22Rv1 (cell line): ENCODE data around the gene SUPT3H.

Experiments
- CTCF ChIP-seq: fragments of 450-650 bp; IDR thresholded peaks from 2 replicates; pipeline ENCODE4 v1.5.1; 2017; ENCODE audit warnings: mild to moderate bottlenecking
- ZFX ChIP-seq: fragments of 450-650 bp; IDR thresholded peaks from 2 replicates; pipeline ENCODE4 v1.6.1; 2017; ENCODE audit warnings: antibody characterized with exemption, borderline replicate concordance

DNA sequence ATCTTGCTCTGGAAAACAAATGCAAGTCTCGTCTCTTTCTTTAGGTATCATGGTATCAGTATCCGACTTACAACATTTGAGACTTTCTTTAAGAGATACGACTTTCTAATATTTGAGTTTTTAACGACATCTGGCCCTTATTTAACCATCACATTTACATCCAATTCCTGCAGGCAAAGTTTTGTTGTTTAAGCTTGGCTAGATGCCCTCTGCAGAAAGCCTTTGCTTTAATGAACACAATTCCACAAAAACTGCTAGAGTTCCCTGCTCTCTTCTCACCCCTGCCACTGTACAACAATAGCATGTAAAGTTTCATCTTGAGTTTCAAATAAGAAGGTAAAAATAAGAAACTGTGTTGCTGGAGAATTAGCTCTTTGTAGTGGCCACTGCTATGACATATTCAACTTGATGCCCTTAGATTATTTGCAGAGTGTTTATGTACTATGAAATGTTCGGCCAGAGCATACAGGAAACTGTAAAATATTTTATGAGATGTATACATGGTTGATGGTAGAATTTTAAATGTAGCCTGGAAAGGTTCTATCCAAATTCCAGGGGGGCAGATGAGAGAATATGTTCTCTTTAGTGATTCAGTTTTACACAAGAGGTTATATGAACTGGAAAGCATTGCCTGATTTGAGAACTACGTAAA is 551.6 kb downstream of the SUPT3H start:
- TF ChIP-seq CTCF (no peak), ZFX (no peak)
